ACHN (cell line): ENCODE data around the gene PGS1.
"Not testable (repeated sequence)": the region's sequence is repeated elsewhere in the genome, so short reads cannot be mapped to it uniquely, and the experiment has no call there.

Experiments used
- DNase-seq: peaks from one replicate; pipeline ENCODE4 v3.0.0-alpha.2; 2015
- in situ Hi-C: cut with HindIII; loops from 2 replicates; pipeline ENCODE4 v1.10.0; 2017; ENCODE audit warnings: low sequenced_read_pairs, low pct_ligation_motif_present, low pct_unique_long_range_greater_than_20kb

The PGS1 gene

DNA sequence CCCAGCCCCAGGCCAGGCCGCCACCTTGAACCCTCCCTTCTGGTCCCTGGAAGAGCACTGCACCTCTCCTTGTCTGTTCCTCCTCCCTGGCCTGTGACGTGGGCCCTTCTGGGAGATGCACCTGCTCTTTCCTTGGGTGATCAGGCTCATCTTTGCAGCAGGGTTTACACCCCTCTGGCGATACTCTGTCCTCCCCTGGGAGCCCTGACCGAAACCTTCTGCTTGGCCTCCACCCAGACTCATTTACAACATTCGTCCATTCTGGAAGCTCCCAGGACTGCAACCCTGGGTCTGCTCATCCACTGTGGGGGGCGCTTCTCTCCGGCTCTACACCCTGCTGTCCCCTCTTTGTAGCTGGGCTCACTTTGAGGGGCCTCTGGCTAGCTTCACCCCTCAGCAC is 73.3 kb downstream of the PGS1 start:
- DNase-seq, result no peak
- in situ Hi-C loops, result no loop called here

DNA sequence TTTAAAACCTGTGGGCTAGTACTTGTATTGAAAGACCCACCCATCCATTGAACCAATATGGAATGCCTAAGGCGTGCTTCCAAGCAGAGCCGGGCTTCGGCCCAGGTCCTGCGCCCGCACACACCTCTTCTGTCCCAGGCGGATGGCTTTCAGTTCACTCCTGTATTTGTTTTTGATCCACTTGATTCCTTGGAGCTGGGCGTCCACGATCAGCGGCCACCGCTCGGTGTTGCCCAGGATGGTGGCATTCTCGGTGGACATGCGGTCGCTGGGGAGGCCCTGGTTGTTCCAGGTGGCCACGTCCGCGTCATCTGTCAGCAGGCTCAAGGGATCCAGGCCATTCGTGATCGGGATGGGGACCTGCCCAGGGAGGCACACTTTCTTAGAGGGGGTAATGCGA is 75.9 kb downstream of the PGS1 start:
- DNase-seq, result no peak
- in situ Hi-C loops, result no loop called here

DNA sequence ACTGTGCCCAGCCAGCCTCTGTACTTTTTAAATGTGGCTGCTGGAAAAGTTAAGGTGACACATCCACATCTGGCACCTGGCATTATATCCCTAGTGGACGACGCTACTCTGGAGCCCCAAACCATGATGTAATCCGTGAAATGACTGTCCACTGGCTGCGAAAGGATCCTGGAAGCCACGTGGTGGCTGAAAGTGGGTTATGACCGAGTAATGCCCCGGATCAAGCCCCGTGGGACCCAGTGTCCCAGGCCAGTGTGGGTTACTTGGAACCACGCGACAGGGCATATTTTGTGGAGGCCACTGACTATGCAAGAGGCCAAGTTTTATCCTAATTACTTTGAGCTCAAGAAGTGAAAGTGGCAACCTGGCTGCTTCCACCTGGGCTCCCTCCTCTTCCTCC is 79.6 kb downstream of the PGS1 start:
- in situ Hi-C loops, result no loop called here
- no peak for DNase-seq

DNA sequence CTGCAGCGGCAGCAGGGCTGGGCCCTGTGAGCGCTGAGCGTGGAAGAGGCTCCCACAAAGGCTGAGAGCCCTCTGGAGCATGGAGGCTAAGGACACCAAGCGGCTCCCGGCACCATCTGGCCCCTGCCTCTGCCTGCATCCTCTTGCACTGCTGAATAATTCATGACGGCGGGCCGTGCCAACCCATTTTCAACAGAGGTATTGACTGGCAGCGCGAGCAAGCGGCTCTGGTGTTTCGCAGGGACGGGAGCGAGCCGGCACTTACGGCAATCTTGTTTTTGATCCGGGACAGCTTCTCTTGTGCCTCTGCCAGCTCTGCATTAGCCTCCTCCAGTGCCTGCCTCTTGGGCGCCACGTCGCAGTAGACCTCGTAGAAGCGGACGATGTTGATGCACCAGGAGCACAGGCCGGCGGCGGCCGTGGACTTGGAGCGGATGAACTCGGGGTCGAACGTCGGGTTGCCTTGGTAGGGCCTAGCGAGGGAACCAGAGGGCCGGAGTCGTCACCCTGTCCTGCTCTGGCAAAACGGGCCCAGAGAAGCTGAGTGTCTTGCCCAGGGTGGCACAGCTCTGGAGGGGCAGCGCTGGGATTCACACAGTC is 80.4 kb downstream of the PGS1 start:
- DNase-seq, result no peak

DNA sequence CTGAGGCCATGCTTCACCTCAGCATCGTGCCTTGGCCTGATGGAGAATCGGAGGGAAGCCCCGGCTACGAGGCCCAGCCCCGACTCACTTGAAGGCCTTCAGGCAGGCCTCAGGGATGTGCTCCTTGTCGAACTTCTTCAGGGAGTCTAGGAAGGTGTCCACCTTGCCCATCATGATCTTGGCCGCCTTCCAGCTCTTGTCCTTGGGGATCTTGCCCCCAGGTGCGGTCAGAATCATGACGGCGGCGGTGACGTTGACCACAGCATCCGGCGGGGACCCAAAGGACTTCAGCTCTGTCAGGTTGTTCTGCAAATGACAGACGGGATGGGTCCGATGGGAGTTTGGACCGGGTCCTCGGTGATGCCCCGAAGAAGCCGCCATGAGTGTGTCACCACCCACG is 81.2 kb downstream of the PGS1 start:
- in situ Hi-C loops, result no loop called here
- DNase-seq, result no peak

More for the DNA sequence above, 80.4 kb downstream of the PGS1 start:
- in situ Hi-C loops, result no loop called here

DNA sequence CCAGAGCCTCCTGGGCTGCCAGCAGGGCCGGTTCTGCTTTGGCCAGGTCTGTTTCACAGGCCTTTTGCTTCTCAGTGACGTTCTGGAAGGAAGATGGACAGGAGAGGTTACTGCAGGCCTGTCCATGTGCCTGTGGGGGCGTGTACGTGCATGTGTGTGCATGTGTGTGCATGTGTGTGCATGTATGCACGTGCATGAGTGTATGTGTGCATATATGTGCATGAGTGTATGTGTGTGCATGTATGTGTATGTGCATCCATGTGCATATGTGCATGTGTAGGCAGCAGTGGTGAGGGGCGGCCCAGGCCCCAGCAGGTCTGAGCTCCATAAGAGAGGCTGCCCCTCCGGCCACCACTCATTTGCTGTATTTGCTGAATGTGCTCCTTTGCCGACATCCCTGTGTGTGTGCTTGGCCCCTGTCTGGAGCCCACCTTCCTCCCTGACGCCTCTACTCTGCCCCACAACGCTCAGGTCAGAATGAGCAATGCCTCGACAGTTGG is 81.8 kb downstream of the PGS1 start:
- in situ Hi-C loops, result no loop called here
- DNase-seq, result no peak

DNA sequence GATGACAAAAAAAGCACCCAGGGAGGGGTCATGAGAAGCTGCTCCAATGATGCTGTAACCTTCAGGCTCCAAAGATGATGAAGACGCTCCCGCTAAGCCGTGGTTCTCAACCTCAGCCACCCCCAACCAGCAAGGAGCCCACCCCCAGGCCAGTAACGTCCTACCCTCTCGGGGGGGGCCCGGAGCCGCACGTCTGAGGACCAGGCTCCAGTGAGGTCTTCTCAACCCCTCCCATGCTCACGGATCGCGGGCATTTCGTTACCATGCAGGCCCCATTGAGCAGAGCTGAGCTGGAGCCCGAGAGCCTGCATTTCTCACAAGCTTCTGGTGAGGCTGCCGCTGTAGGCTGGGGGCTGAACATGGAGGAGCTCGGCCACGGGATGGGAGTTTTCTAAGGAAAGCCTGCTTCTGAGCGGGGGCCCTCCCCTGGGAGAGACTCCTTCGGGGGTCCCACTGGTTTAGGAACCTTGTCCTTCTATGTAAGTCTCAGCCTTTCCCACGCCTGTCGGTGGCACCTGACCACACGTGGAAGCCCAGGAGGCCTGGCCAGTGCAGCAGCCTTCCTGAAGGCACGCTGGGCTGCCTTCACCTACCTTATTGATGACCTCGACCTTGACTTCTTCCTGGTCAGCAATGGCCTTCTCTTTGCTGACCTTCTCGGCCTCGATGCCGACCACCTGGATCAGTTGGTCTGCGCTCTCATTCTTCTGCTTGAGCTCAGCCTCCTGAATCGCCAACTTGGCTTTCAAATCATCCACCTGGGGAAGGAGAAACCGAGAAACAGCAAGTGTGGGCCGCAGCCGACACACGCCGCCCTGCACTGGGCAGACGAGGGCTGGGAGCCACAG is 82.7 kb downstream of the PGS1 start:
- no peak for DNase-seq
- in situ Hi-C loops, result no loop called here

DNA sequence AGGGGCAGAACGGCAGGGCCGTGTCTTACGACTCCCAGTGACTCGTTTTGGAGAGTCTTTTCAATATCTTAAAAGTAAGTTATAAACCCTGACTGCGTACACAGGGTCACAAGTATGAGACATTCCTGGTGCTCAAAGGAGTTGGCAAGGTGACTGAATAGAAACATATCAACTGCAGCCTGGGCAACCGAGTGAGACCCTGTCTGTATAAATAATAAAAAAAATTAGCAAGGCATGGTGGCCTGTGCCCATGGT is 83.3 kb downstream of the PGS1 start:
- no peak for DNase-seq
- in situ Hi-C loops, result no loop called here

DNA sequence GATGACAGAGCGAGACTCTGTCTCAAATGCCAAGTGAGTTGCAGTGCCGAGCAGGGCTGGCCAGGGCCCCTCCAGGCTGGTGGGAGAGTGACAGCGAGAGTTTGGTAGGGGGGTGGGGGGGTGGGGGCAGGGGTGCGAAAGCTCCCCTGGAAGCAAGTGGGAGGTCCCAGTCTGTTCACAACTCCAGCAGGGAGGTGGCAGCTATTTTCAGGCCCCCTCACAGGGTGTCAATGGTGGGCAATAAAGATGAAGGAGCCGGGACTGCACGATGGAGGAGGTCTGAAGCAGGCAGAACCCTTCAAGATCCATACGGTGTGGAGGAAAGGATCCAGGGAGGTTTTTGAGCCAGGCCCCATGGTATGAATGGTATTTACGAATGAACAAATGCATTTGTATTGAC is 83.7 kb downstream of the PGS1 start:
- in situ Hi-C loops, result no loop called here
- no peak for DNase-seq

DNA sequence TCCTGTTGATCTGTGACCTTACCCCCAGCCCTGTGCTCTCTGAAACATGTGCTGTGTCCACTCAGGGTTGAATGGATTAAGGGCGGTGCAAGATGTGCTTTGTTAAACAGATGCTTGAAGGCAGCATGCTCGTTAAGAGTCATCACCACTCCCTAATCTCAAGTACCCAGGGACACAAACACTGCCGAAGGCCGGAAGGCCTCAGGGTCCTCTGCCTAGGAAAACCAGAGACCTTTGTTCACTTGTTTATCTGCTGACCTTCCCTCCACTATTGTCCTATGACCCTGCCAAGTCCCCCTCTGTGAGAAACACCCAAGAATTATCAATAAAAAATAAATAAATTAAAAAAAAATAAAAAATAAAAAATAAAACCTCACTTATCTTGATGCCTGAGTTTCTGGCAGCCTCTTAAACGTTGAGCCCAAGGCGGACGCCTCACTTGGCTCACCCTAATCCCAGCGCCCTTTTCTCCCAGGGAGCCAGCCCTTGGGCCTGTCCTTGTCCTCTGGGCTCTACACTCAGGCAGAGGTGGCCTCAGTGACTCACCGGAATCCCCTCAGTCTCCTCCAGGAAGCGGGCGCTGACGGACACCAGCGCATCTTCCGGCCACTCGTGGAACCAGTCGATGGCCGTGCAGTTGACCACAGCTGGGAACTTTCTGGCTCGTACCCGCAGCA is 87.8 kb downstream of the PGS1 start:
- DNase-seq, in situ Hi-C loops: not testable (repeated sequence)

DNA sequence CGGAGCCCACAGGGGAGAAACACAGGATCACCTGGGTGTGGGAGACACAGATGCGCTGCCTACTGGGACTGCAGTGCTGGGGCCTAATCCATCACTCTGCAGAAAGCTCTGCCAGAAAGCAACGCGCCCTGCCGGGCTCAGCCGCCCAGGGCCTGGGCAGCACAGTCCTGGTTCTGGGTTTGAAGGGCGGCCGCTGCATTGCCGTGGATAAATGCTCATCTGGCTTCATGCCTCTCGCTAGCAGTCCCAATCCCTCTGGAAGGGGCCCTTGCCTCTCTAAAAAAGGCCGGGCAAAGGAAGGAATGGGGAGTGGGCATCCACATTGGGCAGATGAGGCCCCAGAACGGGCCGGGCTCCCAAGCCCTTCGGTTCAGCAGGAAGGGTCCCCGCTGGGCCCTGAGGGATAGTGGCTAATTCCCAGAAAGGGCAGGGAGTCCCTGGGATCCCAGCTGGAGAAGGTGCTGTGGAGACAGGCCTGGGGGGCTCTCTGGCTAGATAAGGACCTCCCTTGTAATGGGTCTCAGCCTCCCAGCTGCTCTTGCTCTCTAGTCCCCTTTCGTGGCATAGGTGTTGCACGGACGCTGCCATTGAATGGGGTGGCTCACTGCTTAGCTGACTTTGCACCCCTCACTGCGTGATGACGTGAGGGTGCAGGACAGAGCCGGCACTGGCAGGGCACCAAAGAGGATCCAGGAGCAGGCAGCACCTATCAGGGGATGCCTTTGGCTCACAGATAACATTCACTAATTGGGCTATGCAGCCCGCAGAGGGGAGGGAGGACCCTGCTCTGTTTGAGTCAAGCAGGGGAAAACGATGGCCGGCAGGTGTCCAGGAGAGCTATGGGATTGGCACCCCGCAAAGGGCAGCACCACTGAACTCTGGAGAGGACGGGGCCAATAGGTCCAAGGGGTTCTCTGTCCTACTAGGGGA is 88.6 kb downstream of the PGS1 start:
- in situ Hi-C loops, result no loop called here
- no peak for DNase-seq

DNA sequence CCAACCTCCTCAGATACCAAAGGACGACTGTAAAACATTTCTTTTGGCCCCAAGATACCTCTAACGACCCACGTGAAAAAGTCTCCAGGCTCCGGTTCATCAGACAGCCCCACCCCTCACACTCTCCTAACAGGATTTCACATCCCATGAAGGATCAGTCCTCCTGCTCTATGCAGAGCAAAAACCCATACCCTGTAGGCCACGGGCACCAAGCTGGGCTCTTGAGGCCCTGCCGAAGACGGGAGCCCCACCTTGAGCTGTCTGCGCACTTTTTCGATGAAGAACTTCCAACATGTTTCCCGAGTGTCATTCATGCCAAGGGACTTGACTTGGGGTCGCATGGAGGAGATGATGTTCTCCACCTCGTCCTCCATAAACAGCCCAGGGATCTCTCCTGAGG is 89.9 kb downstream of the PGS1 start:
- no peak for DNase-seq
- in situ Hi-C loops, result no loop called here

DNA sequence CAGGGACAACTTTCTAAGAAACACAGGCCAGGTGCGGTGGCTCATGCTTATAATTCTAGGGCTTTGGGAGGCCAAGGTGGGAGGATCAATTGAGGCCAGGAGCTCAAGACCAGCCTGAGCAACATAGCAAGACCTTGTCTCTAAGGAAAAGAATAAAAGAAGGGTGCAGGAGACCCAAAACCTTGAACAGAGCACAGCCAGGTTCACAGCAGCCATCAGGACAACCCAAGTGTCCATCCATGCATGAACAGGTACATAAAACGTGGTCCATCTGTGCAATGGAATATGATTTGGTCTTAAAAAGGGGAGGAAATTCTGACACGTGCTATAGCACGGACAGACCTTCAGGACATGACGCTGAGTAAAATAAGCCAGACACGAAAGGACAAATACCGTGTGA is 91.0 kb downstream of the PGS1 start:
- no peak for DNase-seq
- in situ Hi-C loops, result no loop called here

DNA sequence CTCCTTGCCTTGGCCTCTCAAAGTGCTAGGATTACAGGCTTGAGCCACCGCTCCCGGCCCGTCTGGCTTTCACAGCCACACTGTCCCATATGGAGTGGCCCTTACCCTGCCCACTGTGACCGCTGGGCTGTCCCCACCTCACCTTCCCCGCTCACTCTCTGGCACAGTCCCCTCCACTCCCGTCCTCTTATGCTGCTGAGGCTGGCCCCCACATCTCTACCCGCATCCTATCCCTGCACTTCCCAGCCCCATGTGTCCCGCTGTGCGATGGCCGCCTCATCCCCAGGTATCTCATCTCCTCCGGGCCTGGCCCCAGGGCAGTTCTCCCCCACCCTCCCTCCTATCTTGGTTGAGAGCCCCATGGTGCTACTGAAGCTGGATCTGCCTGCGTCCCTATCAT is 93.2 kb downstream of the PGS1 start:
- in situ Hi-C loops, result no loop called here

DNA sequence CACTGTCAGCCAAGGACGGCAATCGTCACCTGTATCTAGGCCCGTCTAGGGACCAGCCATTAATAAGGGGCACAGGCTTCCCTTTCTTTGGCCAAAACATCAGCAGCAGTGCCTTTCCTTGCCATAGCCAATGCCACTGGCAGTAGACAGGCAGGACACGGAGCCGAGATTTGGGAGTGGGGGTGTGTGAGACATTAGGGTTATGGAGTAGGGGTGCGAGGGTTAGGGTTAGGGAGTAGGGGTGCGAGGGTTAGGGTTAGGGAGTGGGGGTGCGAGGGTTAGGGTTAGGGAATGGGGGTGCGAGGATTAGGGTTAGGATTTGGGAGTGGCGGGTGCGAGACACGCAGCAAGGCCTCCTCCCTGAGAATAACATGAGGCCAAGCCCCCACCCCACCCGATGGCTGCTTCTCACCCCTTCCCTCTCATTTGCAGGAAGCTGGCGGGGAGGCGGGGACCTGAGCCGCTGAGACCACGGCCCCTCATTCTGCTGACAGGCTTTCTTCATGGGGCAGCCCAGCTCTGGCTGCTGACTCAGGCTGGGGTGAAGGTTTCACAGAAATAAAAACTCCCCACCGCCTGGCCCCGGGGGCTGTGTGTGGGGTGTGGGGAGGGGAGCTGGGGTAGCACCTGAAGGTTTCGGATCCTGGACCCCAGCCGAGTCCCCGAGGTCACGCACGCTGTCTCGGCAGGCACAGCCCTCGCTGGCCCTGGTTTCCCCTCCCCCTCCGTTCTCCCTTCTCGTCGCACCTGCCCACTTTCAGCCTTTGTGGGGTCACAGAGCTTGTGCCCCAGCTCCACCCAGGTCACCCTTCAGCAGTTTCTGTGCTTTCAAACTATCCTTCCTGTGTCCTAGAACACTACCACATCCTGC is 93.8 kb downstream of the PGS1 start:
- in situ Hi-C loops, result no loop called here
- no peak for DNase-seq

More for the DNA sequence above, 93.2 kb downstream of the PGS1 start:
- DNase-seq, result no peak

DNA sequence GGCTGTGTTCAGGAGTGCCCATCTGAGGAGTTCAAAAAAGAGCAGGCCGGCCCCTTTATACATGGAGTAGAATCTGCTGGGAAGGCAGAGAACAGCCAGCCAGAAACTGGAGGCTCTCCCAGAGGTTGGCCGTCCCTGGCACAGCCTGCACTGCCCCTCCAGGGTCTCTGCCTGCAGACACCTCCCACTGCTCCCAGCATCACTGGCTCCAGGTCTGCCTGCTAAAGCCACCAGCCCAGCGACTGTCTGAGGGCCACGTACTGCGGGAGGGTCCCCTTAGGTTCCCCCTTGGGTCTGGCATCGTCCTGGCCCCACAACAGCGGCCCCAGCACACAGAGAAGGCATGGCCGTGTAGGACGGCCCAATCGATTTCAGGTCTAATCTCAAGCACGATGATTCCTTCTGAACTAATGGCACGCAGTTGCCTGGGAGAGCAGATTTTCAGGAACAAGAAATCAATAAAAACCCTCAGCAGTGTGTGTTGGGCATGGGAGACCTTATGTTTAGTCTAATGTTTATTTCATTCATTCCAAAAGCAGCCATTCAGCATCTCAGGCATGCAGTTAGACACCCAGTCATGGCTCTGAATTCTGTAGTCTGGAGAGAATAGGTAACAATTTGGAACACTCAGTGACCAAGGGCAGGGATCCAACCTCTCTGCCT is 95.6 kb downstream of the PGS1 start:
- no peak for DNase-seq
- in situ Hi-C loops, result no loop called here
